Thoracic aorta (tissue), 2 donors: ENCODE measurements around the gene TRPV6. TPM values are rescaled to one million over a fixed set of nuclear protein-coding genes. Genes with fewer than 3 reads are reported as not detected.

Experiments used
- ATAC-seq: fragments of 150-250 bp; one replicate; pipeline ENCODE4 v1.8.0; 2017; ENCODE audit warnings: low read depth; ENCODE audit not compliant: insufficient number of reproducible peaks, low FRiP score
- DNase-seq: peaks from one replicate; pipeline ENCODE4 v3.0.0-alpha.2; 2020; ENCODE audit warnings: low spot score
- H3K27ac ChIP-seq, 2 donors: fragments of 200-600 bp; sonication (generic); 1 replicate in 1 of 2; 2 replicates in 1 of 2; pipeline ENCODE4 v1.5.1; 2016; ENCODE audit warnings: mild to moderate bottlenecking in 2 of 2, moderate library complexity in 2 of 2
- H3K27me3 ChIP-seq: fragments of 200-600 bp; sonication (generic); replicated peaks from 2 replicates; pipeline ENCODE4 v1.6.0; 2016; ENCODE audit warnings: mild to moderate bottlenecking; ENCODE audit not compliant: insufficient read depth
- H3K36me3 ChIP-seq: fragments of 200-600 bp; sonication (generic); one replicate; pipeline ENCODE4 v1.5.1; 2016
- H3K4me1 ChIP-seq, 2 donors: fragments of 200-600 bp; sonication (generic); 1 replicate in 1 of 2; 2 replicates in 1 of 2; pipeline versions ENCODE4 v1.5.1 to v1.6.0; 2016; ENCODE audit warnings: low read depth in 2 of 2, mild to moderate bottlenecking in 1 of 2; ENCODE audit not compliant: control insufficient read depth in 1 of 2
- H3K4me3 ChIP-seq: fragments of 200-600 bp; sonication (generic); 2 replicates; pipeline ENCODE4 v1.5.1; 2016; ENCODE audit warnings: mild to moderate bottlenecking
- H3K9me3 ChIP-seq: fragments of 200-600 bp; sonication (generic); 2 replicates; pipeline ENCODE4 v1.5.1; 2016
- CTCF ChIP-seq: fragments of 200-600 bp; sonication (generic); IDR thresholded peaks from one replicate; pipeline ENCODE4 v1.5.1; 2019; ENCODE audit warnings: antibody characterized with exemption
- total RNA-seq, 2 donors: library from RNA; depleted of rRNA; stranded (reverse); fragments of >200 nt; gene quantifications; one replicate each; pipeline versions ENCODE4 v1.1.0 to v1.2.3, GENCODE V29; 2016

TRPV6 gene
- total RNA-seq, 2 donors from 2014 or later = not detected

- no peak for TF ChIP-seq CTCF
- no peak overlapping the region for H3K27ac ChIP-seq
- H3K9me3 ChIP-seq = no peaks in the 10 kb centered on the region
- no peaks in the 10 kb centered on the region for H3K27me3 ChIP-seq
- H3K4me1 ChIP-seq = no peaks in the 10 kb centered on the region
- ATAC-seq (no peak), DNase-seq (no peak)
- no peak overlapping the region for H3K4me3 ChIP-seq
- H3K36me3 ChIP-seq = no peaks in the 10 kb centered on the region
Observed at GRCh38 chr7:142879060-142879459, 6.5 kb downstream of the TRPV6 start.

GRCh38 chr7:142878315-142878714, 7.2 kb downstream of the TRPV6 start:
- H3K27ac ChIP-seq = no peak overlapping the region
- DNase-seq (no peak), ATAC-seq (no peak)
- no peaks in the 10 kb centered on the region for H3K9me3 ChIP-seq
- no peaks in the 10 kb centered on the region for H3K4me1 ChIP-seq
- no peaks in the 10 kb centered on the region for H3K36me3 ChIP-seq
- no peak for TF ChIP-seq CTCF
- H3K27me3 ChIP-seq = no peaks in the 10 kb centered on the region
- H3K4me3 ChIP-seq = no peak overlapping the region

- Histone ChIP-seq H3K36me3 (no peaks in the 10 kb centered on the region), H3K9me3 (no peaks in the 10 kb centered on the region), H3K27me3 (no peaks in the 10 kb centered on the region), H3K4me1 (no peaks in the 10 kb centered on the region), H3K27ac (no peak overlapping the region), H3K4me3 (no peak overlapping the region)
- DNase-seq (no peak), ATAC-seq (no peak)
- no peak for TF ChIP-seq CTCF
Observed at GRCh38 chr7:142876991-142877910, 8.3 kb downstream of the TRPV6 start.

GRCh38 chr7:142876236-142876960, 9.1 kb downstream of the TRPV6 start:
- H3K4me1 ChIP-seq = no peaks in the 10 kb centered on the region
- DNase-seq (no peak), ATAC-seq (no peak)
- H3K27ac ChIP-seq = no peak overlapping the region
- no peak for TF ChIP-seq CTCF
- H3K36me3 ChIP-seq = no peaks in the 10 kb centered on the region
- H3K9me3 ChIP-seq = no peaks in the 10 kb centered on the region
- H3K4me3 ChIP-seq = no peak overlapping the region
- no peaks in the 10 kb centered on the region for H3K27me3 ChIP-seq

GRCh38 chr7:142875456-142875855, 10.1 kb downstream of the TRPV6 start:
- no peaks in the 10 kb centered on the region for H3K27me3 ChIP-seq
- H3K9me3 ChIP-seq = no peaks in the 10 kb centered on the region
- ATAC-seq (no peak), DNase-seq (no peak)
- H3K27ac ChIP-seq = no peak overlapping the region
- no peaks in the 10 kb centered on the region for H3K36me3 ChIP-seq
- no peak overlapping the region for H3K4me3 ChIP-seq
- no peak for TF ChIP-seq CTCF
- H3K4me1 ChIP-seq = no peaks in the 10 kb centered on the region
